Measurements from ENCODE around the gene IKBKE.

The IKBKE gene

GRCh38 chr1:206500046-206500445 lies 29.8 kb downstream of the IKBKE start:
- no peak overlapping the region for H3K4me3 ChIP-seq (ENCODE audit: low read depth, low read length)
- ChIA-PET POLR2A (no interaction called here), CTCF (interaction anchor here (0.9 to 21.6 kb wide), 6 partner anchors 10 to 163 kb away, joined by 3 to 568 read pairs (median 100); no protein-coding TSS in a partner anchor)
- TF ChIP-seq CTCF (IDR thresholded peaks at IDR 0.05; ENCODE audit: insufficient read depth, low read length, missing control alignments), result no peak
- DNase-seq (ENCODE audit: low read depth, low spot score), result no peak

- ChIA-PET CTCF (interaction anchor here (1.3 to 21.6 kb wide), 6 partner anchors 11 to 132 kb away, joined by 3 to 568 read pairs (median 100); no protein-coding TSS in a partner anchor), POLR2A (interaction anchor here (1.4 kb wide), 1 partner anchor 9 kb away, joined by 3 read pairs; no protein-coding TSS in a partner anchor)
Observed at GRCh38 chr1:206501881-206502280, 31.6 kb downstream of the IKBKE start.

GRCh38 chr1:206502403-206502802 lies 32.1 kb downstream of the IKBKE start:
- DNase-seq (ENCODE audit: low read depth, low spot score), result no peak
- no peak overlapping the region for H3K4me3 ChIP-seq (ENCODE audit: low read depth, low read length)
- ChIA-PET CTCF (interaction anchor here (1.1 to 21.6 kb wide), 6 partner anchors 12 to 131 kb away, joined by 3 to 568 read pairs (median 28); no protein-coding TSS in a partner anchor), POLR2A (no interaction called here)
- TF ChIP-seq CTCF (IDR thresholded peaks at IDR 0.05; ENCODE audit: insufficient read depth, low read length, missing control alignments), result no peak

More at GRCh38 chr1:206501881-206502280, 31.6 kb downstream of the IKBKE start:
- H3K4me3 ChIP-seq (ENCODE audit: low read depth, low read length), result no peak overlapping the region
- DNase-seq (ENCODE audit: low read depth, low spot score), result no peak
- no peak for TF ChIP-seq CTCF (IDR thresholded peaks at IDR 0.05; ENCODE audit: insufficient read depth, low read length, missing control alignments)

- ChIA-PET POLR2A (no interaction called here), CTCF (interaction anchor here (1.0 to 21.6 kb wide), 7 partner anchors 12 to 162 kb away, joined by 3 to 568 read pairs (median 4); no protein-coding TSS in a partner anchor)
- TF ChIP-seq CTCF (IDR thresholded peaks at IDR 0.05; ENCODE audit: insufficient read depth, low read length, missing control alignments), result no peak
- no peak overlapping the region for H3K4me3 ChIP-seq (ENCODE audit: low read depth, low read length)
- no peak for DNase-seq (ENCODE audit: low read depth, low spot score)
Observed at GRCh38 chr1:206502812-206503211, 32.5 kb downstream of the IKBKE start.

- POLR2A ChIA-PET, result interaction anchor here (0.6 to 1.0 kb wide), 2 partner anchors 131 to 261 kb away, joined by 3 read pairs; partner anchors contain the start of gene DYRK3
Observed at GRCh38 chr1:206503591-206504362, 33.5 kb downstream of the IKBKE start.

More at GRCh38 chr1:206503591-206504362, 33.5 kb downstream of the IKBKE start:
- H3K4me3 ChIP-seq (ENCODE audit: low read depth, low read length), result no peak overlapping the region
- CTCF ChIA-PET, result interaction anchor here (1.0 to 21.6 kb wide), 8 partner anchors 8 to 161 kb away, joined by 3 to 568 read pairs (median 14); partner anchors contain the start of gene EIF2D
- TF ChIP-seq CTCF (IDR thresholded peaks at IDR 0.05; ENCODE audit: insufficient read depth, low read length, missing control alignments), result no peak
- peak; percentile 82 for DNase-seq (ENCODE audit: low read depth, low spot score)

Measured in AG04449 (cell line).